Activated naive CD8-positive, alpha-beta T cell treated with anti-CD3 and anti-CD28 coated beads, Interleukin-2, amount 50 U/mL, for 24 hours (primary cell): Measurements from ENCODE around the gene MAN1C1.
"Not testable (repeated sequence)": the region's sequence is repeated elsewhere in the genome, so short reads cannot be mapped to it uniquely, and the experiment has no call there.

Source experiments
- ATAC-seq: fragments of 150-1000 bp; cut with Tn5 transposase; one replicate; pipeline ENCODE4 v1.10.0; 2021
- DNase-seq: peaks from one replicate; pipeline ENCODE4 v3.0.0; 2021
- H3K27ac Mint-ChIP-seq: one replicate; pipeline ENCODE4 v1.8.0; 2021; ENCODE audit warnings: mild to moderate bottlenecking, mixed read lengths
- H3K27me3 Mint-ChIP-seq: one replicate; pipeline ENCODE4 v1.8.0; 2021; ENCODE audit warnings: mixed read lengths
- H3K36me3 Mint-ChIP-seq: one replicate; pipeline ENCODE4 v1.8.0; 2021; ENCODE audit warnings: low read depth, mixed read lengths
- H3K4me1 Mint-ChIP-seq: one replicate; pipeline ENCODE4 v1.8.0; 2021; ENCODE audit warnings: mixed read lengths
- H3K4me3 Mint-ChIP-seq: one replicate; pipeline ENCODE4 v1.8.0; 2021; ENCODE audit warnings: mild to moderate bottlenecking, moderate library complexity, mixed read lengths
- H3K9me3 Mint-ChIP-seq: one replicate; pipeline ENCODE4 v1.8.0; 2021; ENCODE audit warnings: mixed read lengths

MAN1C1 gene

GRCh38 chr1:25596641-25597040 is 19.9 kb upstream of the MAN1C1 start:
- not testable (repeated sequence) for H3K9me3 Mint-ChIP-seq, ATAC-seq, H3K4me1 Mint-ChIP-seq, H3K4me3 Mint-ChIP-seq, H3K27me3 Mint-ChIP-seq, H3K36me3 Mint-ChIP-seq, DNase-seq, H3K27ac Mint-ChIP-seq

GRCh38 chr1:25598879-25599278 is 17.7 kb upstream of the MAN1C1 start:
- H3K27ac Mint-ChIP-seq, result no peak overlapping the region
- no peaks in the 10 kb centered on the region for H3K4me1 Mint-ChIP-seq
- H3K9me3 Mint-ChIP-seq, result peaks cover 8% of the 10 kb centered on the region
- DNase-seq (no peak), ATAC-seq (no peak)
- H3K36me3 Mint-ChIP-seq, result no peaks in the 10 kb centered on the region
- H3K4me3 Mint-ChIP-seq, result no peak overlapping the region
- H3K27me3 Mint-ChIP-seq, result peaks cover 5% of the 10 kb centered on the region

- Mint-ChIP-seq H3K4me3 (no peak overlapping the region), H3K27ac (no peak overlapping the region), H3K9me3 (peaks cover 8% of the 10 kb centered on the region), H3K36me3 (no peaks in the 10 kb centered on the region), H3K27me3 (peaks cover 1% of the 10 kb centered on the region), H3K4me1 (no peaks in the 10 kb centered on the region)
- DNase-seq (no peak), ATAC-seq (no peak)
Observed at GRCh38 chr1:25599969-25600610, 16.5 kb upstream of the MAN1C1 start.

- H3K36me3 Mint-ChIP-seq, H3K4me3 Mint-ChIP-seq, H3K27me3 Mint-ChIP-seq, H3K4me1 Mint-ChIP-seq, DNase-seq, H3K9me3 Mint-ChIP-seq, ATAC-seq, H3K27ac Mint-ChIP-seq: not testable (repeated sequence)
Observed at GRCh38 chr1:25600971-25601699, 15.5 kb upstream of the MAN1C1 start.

- not testable (repeated sequence) for H3K4me1 Mint-ChIP-seq, H3K36me3 Mint-ChIP-seq, H3K9me3 Mint-ChIP-seq, DNase-seq, H3K27ac Mint-ChIP-seq, H3K27me3 Mint-ChIP-seq, ATAC-seq, H3K4me3 Mint-ChIP-seq
Observed at GRCh38 chr1:25603779-25604538, 12.6 kb upstream of the MAN1C1 start.

- ATAC-seq (no peak), DNase-seq (no peak)
- Mint-ChIP-seq H3K9me3 (no peaks in the 10 kb centered on the region), H3K4me3 (no peak overlapping the region), H3K27me3 (peaks cover 27% of the 10 kb centered on the region), H3K27ac (no peak overlapping the region), H3K4me1 (peaks cover 5% of the 10 kb centered on the region), H3K36me3 (no peaks in the 10 kb centered on the region)
Observed at GRCh38 chr1:25607123-25607522, 9.5 kb upstream of the MAN1C1 start.

- H3K4me1 Mint-ChIP-seq, result peaks cover 8% of the 10 kb centered on the region
- no peaks in the 10 kb centered on the region for H3K9me3 Mint-ChIP-seq
- H3K27me3 Mint-ChIP-seq, result peaks cover 38% of the 10 kb centered on the region
- H3K27ac Mint-ChIP-seq, result peak overlapping the region; percentile 45
- DNase-seq (peak; percentile 91), ATAC-seq (peak; percentile 96)
- no peaks in the 10 kb centered on the region for H3K36me3 Mint-ChIP-seq
- peak overlapping the region; percentile 20 for H3K4me3 Mint-ChIP-seq
Observed at GRCh38 chr1:25608488-25609178, 8.0 kb upstream of the MAN1C1 start.

GRCh38 chr1:25609921-25610320 is 6.7 kb upstream of the MAN1C1 start:
- Mint-ChIP-seq H3K9me3 (no peaks in the 10 kb centered on the region), H3K4me1 (peaks cover 17% of the 10 kb centered on the region), H3K36me3 (no peaks in the 10 kb centered on the region), H3K4me3 (no peak overlapping the region), H3K27ac (no peak overlapping the region), H3K27me3 (peaks cover 44% of the 10 kb centered on the region)
- DNase-seq (no peak), ATAC-seq (no peak)

- no peaks in the 10 kb centered on the region for H3K9me3 Mint-ChIP-seq
- ATAC-seq (no peak), DNase-seq (no peak)
- H3K27ac Mint-ChIP-seq, result no peak overlapping the region
- no peaks in the 10 kb centered on the region for H3K36me3 Mint-ChIP-seq
- H3K4me1 Mint-ChIP-seq, result peaks cover 28% of the 10 kb centered on the region
- H3K4me3 Mint-ChIP-seq, result no peak overlapping the region
- H3K27me3 Mint-ChIP-seq, result peaks cover 43% of the 10 kb centered on the region
Observed at GRCh38 chr1:25610822-25611630, 5.6 kb upstream of the MAN1C1 start.

GRCh38 chr1:25611843-25612242 is 4.7 kb upstream of the MAN1C1 start:
- Mint-ChIP-seq H3K27ac (no peak overlapping the region), H3K36me3 (no peaks in the 10 kb centered on the region), H3K4me1 (peaks cover 28% of the 10 kb centered on the region), H3K4me3 (no peak overlapping the region), H3K9me3 (no peaks in the 10 kb centered on the region), H3K27me3 (peaks cover 41% of the 10 kb centered on the region)
- DNase-seq (no peak), ATAC-seq (no peak)

GRCh38 chr1:25612421-25612820 is 4.2 kb upstream of the MAN1C1 start:
- peaks cover 39% of the 10 kb centered on the region for H3K27me3 Mint-ChIP-seq
- H3K27ac Mint-ChIP-seq, result no peak overlapping the region
- ATAC-seq (no peak), DNase-seq (no peak)
- no peaks in the 10 kb centered on the region for H3K9me3 Mint-ChIP-seq
- peaks cover 28% of the 10 kb centered on the region for H3K4me1 Mint-ChIP-seq
- no peaks in the 10 kb centered on the region for H3K36me3 Mint-ChIP-seq
- H3K4me3 Mint-ChIP-seq, result no peak overlapping the region

- Mint-ChIP-seq H3K9me3 (no peaks in the 10 kb centered on the region), H3K36me3 (no peaks in the 10 kb centered on the region), H3K4me3 (no peak overlapping the region), H3K4me1 (peaks cover 30% of the 10 kb centered on the region), H3K27me3 (peaks cover 38% of the 10 kb centered on the region), H3K27ac (no peak overlapping the region)
- ATAC-seq (no peak), DNase-seq (no peak)
Observed at GRCh38 chr1:25613091-25613490, 3.5 kb upstream of the MAN1C1 start.

- peaks cover 40% of the 10 kb centered on the region for H3K4me1 Mint-ChIP-seq
- no peak overlapping the region for H3K27ac Mint-ChIP-seq
- H3K4me3 Mint-ChIP-seq, result peak overlapping the region; percentile 57
- ATAC-seq, result peak; percentile 16
- no peak for DNase-seq
- H3K36me3 Mint-ChIP-seq, result no peaks in the 10 kb centered on the region
- H3K27me3 Mint-ChIP-seq, result peaks cover 41% of the 10 kb centered on the region
- H3K9me3 Mint-ChIP-seq, result no peaks in the 10 kb centered on the region
Observed at GRCh38 chr1:25614501-25615171, 2.0 kb upstream of the MAN1C1 start.
